ENCODE results near the gene TNFRSF1A.
"Not testable (repeated sequence)": the region's sequence is repeated elsewhere in the genome, so short reads cannot be mapped to it uniquely, and the experiment has no call there.

The TNFRSF1A gene

GRCh38 chr12:6295094-6295811 is 46.6 kb downstream of the TNFRSF1A start:
- no peak for DNase-seq

GRCh38 chr12:6294156-6295093 is 47.5 kb downstream of the TNFRSF1A start:
- DNase-seq, result no peak

DNA sequence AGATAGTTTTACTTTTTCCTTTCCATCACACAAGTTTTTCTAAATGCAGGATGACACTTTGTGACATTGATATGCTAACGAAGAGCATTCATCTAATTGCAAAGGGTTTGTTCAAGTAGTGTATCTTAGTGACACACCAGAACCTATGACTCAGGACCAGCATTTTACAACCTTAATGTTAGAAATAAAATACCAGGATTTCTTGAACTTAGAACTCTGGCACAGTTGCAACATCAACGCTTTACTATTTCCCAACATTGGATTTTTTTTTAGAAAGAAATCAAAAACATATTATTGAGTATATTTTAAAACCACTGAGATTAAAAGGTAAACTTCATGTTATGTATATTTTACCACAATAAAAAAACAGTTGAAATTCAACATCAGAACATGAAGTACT is 49.3 kb downstream of the TNFRSF1A start:
- DNase-seq, result no peak

DNA sequence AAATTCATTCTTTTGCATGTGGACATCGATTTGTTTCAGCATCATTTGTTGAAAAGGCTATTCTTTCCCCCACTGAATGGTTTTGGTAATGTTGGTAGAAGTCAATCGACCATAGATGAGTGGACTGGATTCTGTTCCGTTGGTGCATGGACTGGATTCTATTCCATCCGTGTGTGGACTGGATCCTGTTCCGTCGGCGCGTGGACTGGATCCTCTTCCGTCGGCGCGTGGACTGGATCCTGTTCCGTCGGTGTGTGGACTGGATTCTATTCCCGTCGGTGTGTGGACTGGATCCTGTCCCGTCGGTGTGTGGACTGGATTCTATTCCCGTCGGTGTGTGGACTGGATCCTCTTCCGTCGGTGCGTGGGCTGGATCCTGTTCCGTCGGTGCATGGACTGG is 52.0 kb downstream of the TNFRSF1A start:
- not testable (repeated sequence) for DNase-seq

DNA sequence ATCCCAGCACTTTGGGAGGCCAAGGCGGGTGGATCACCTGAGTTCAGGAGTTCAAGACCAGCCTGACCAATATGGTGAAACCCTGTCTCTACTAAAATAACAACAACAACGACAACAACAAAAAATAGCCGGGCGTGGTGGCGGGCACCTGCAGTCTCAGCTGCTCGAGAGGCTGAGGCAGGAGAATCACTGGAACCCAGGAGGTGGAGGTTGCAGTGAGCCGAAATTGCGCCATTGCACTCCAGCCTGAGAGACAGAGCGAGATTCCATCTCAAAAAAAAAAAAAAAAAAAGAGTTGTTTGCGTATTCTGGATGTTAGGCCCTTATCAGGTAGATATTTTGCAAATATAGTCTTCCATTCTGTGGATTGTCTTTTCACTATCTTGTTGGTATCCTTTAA is 52.8 kb downstream of the TNFRSF1A start:
- not testable (repeated sequence) for DNase-seq

DNA sequence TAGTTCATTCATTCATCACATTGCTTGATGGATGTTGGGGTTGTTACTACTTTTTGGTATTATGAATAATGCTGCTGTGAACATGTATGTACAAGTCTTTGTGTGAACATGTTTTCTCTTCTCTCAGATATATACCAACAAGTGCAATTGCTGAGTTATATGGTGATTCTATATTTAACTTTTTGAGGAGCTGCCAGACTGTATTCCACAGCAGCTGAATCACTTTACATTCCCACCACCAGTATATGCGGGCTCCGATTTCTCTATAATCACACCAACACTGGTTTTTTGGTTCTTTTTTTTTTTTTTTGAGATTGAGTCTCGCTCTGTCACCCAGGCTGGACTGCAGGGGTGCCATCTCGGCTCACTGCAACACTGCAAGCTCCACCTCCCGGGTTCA is 53.6 kb downstream of the TNFRSF1A start:
- DNase-seq, result no peak

GRCh38 chr12:6285532-6286306 is 56.2 kb downstream of the TNFRSF1A start:
- no peak for DNase-seq

- peak; percentile 45 to 79 for DNase-seq
Measured at GRCh38 chr12:6285063-6285477, 56.8 kb downstream of the TNFRSF1A start.

GRCh38 chr12:6284273-6284672 is 57.6 kb downstream of the TNFRSF1A start:
- no peak for DNase-seq

- DNase-seq, result no peak
Measured at GRCh38 chr12:6282453-6282840, 59.4 kb downstream of the TNFRSF1A start.

DNA sequence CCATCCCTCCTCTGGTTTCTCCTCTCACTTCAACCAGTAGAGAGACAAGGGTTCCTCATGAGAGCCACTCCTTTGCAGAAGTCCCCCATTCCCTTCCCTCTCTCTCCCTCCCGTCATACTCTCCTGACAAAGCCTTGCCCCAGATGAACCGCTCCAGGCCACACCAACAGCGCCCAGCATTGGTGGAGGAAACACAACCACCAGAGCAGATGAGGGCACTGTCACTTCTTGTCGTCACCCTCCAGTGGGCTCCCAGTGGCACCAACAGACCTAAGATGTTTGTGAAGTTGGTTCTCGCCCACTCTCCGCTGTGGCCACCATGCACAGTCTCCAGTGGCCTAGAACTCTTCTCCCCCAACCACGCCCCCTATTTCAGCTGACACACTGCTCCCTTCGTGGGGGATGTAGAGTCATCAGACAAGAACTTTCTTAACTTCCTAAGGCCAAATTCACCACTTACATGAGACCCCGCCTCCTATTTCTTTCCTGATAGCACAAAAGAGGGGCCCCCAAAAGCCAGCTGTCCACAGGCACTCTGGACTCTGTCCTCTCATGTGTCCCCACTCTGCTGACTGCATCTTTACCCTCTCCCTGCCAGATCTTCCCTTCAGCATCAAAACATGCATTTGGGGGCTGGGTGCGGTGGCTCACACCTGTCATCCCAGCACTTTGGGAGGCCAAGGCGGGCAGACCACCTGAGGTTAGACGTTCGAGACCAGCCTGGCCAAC is 60.6 kb downstream of the TNFRSF1A start:
- no peak for DNase-seq

- no peak for DNase-seq
Measured at GRCh38 chr12:6280672-6281071, 61.2 kb downstream of the TNFRSF1A start.

DNA sequence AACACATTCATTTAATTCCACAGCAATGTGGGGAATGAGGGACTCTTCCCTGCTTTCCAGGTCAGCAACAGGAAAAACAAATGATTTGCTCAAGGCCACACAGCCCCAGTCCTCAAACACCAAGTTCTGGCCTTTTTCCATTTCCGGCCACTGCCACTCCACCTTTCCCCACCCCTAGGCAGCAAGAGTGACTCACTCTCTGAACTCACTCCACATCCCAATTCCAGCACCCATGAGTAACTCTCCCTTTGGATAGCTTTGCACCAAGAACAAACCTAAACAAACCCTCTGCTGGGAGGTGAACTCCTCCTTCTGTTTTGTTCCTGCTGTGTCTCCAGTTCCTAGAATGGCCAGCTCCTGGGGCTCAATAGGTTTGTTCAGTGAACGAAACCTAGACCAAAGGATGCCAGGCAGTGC is 61.8 kb downstream of the TNFRSF1A start:
- no peak for DNase-seq

DNA sequence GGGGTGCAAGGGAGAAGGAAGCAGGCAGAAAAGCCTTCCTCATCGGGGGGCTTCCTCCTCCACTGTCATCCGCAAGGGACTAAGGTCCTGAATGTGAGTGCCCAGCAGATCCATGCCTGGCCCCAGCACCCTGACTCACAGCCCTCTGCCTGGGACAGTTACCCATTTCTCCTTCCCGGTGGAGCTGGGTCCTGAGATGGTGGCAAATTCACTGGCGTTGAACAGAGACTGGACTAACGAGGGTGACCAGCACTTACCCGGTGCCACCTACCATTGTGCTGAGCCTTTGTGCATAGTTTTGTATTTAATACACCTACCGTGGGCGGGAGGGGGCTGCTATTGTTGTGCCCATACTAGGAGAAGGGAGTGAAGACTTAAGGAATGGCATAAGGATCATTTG is 62.2 kb downstream of the TNFRSF1A start:
- DNase-seq, result no peak

DNA sequence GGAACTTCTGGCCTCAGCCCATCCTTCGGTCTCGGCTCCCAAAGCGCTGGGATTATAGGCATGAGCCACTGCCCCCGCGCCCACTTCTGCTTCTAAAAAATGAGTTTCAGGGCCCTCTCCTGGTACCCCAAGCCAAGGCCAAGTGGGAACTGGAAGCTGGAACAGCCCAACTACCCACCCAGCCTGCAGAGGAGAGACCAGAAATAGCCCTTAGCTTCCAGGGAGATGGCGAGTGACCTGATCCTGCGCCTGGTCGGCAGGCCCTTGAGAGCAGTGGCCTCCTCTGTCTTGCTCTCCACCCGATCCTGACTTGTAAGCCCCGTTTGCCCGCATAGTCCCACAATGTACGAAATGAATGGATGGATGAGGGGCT is 62.6 kb downstream of the TNFRSF1A start:
- DNase-seq, result no peak

Data from NCI-H526 (cell line).